Measurements from ENCODE around the gene NRXN2. TPM values are rescaled to one million over a fixed set of nuclear protein-coding genes. Genes with fewer than 3 reads are reported as not detected.

NRXN2 gene
- total and polyA plus RNA-seq, 10 of the 15 experiments (the other 5 are each of a cell fraction or from before 2014, with no cell fraction given) = 0.03 to 1.4 (median 0.23) TPM

GRCh38 chr11:64757549-64758329 is 34.7 kb upstream of the NRXN2 start (continued):
- TF ChIP-seq POLR2A (IDR thresholded peaks at IDR 0.05; ENCODE audit: low read depth, low read length) (no peak), KDM1A (IDR thresholded peaks at IDR 0.05; ENCODE audit: borderline replicate concordance) (no peak), ZNF24 (IDR thresholded peaks at IDR 0.05) (no peak), ZNF384 (IDR thresholded peaks at IDR 0.05; ENCODE audit: borderline replicate concordance, low read depth, low read length) (no peak), ZNF207 (IDR thresholded peaks at IDR 0.05; ENCODE audit: borderline replicate concordance) (no peak), STAT1 (conservative IDR thresholded peaks at IDR 0.05) (no peak)

GRCh38 chr11:64755681-64756361 is 32.8 kb upstream of the NRXN2 start:
- Histone ChIP-seq H3K9me3 (replicated peaks; ENCODE audit: control insufficient read depth, insufficient read depth, low read length) (no peaks in the 10 kb centered on the region), H3K79me2 (ENCODE audit: control insufficient read depth, insufficient read depth, low read length) (no peaks in the 10 kb centered on the region), H3K36me3 (ENCODE audit: control insufficient read depth in 2 of 2, insufficient read depth in 2 of 2, low read length in 1 of 2) (no peaks in the 10 kb centered on the region; a peak in 1 of 4 replicates), H3K27me3 (replicated peaks in 1 of 2; ENCODE audit: control insufficient read depth in 2 of 2, insufficient read depth in 2 of 2, low read length in 1 of 2) (no peaks in the 10 kb centered on the region), H3K9ac (ENCODE audit: control insufficient read depth, insufficient read depth, low read length) (no peak overlapping the region), H2AFZ (ENCODE audit: control insufficient read depth, low read depth, low read length) (no peak overlapping the region), H4K20me1 (ENCODE audit: control insufficient read depth, insufficient read depth) (no peaks in the 10 kb centered on the region), H3K4me2 (ENCODE audit: control insufficient read depth, insufficient read depth) (no peak overlapping the region), H3K27ac (ENCODE audit: control insufficient read depth, insufficient read depth) (no peak overlapping the region), H3K4me1 (ENCODE audit: control insufficient read depth, insufficient read depth, low read length) (no peaks in the 10 kb centered on the region), H3K4me3 (no peak overlapping the region)
- FAIRE-seq (no peak), DNase-seq (ENCODE audit: low read depth, low spot score) (no peak), ATAC-seq (no peak)
- in situ Hi-C loops (cut with MboI) = no loop called here
- no TSS peak for BruUV-seq (replicated peaks)
- SMC1A ChIA-PET (ENCODE audit: uncharacterized antibody, unreplicated experiment) = no interaction called here
- WGBS (ENCODE audit: insufficient coverage, insufficient replicate concordance, low lambda C conversion rate, missing lambda C conversion rate) = 41% methylated on average over 13 of the region's 13 CpGs
- POLR2A ChIA-PET = no interaction called here
- RAD21 ChIA-PET (ENCODE audit: unreplicated experiment) = interaction anchor here (0.5 kb wide), 1 partner anchor 273 kb away, joined by 3 read pairs; no protein-coding TSS in a partner anchor
- intact Hi-C loops (cut with micrococcal nuclease; ENCODE audit: unreplicated experiment) = no loop called here
- CTCF ChIA-PET = interaction anchor here (0.7 to 1.1 kb wide), 2 partner anchors 12 to 15 kb away, joined by 3 read pairs; partner anchors contain the start of gene RASGRP2
- TF ChIP-seq RCOR1 (conservative IDR thresholded peaks at IDR 0.05; ENCODE audit: low read depth, low read length) = no peak
- no peak for TF ChIP-seq STAT1 (conservative IDR thresholded peaks at IDR 0.05)
- TF ChIP-seq RELB (IDR thresholded peaks at IDR 0.05; ENCODE audit: low read depth) = no peak
- no peak for TF ChIP-seq SREBF2 (IDR thresholded peaks at IDR 0.05; ENCODE audit: low read length)
- no peak for TF ChIP-seq FOXK2 (IDR thresholded peaks at IDR 0.05)
- TF ChIP-seq PAX5 (IDR thresholded peaks at IDR 0.05; ENCODE audit: borderline replicate concordance, low read depth, low read length) = no peak
- no peak for TF ChIP-seq SUPT20H (IDR thresholded peaks at IDR 0.05; ENCODE audit: borderline replicate concordance, control insufficient read depth, low read depth, low read length)
- TF ChIP-seq RAD21 (IDR thresholded peaks at IDR 0.05; ENCODE audit: insufficient read depth, low read depth, low read length) = no peak
- TF ChIP-seq POLR2AphosphoS5 (IDR thresholded peaks at IDR 0.05; ENCODE audit: low read length) = no peak
- no peak for TF ChIP-seq TAF1 (IDR thresholded peaks at IDR 0.05; ENCODE audit: borderline replicate concordance, low read depth, low read length)
- TF ChIP-seq CBX3 (IDR thresholded peaks at IDR 0.05; ENCODE audit: borderline replicate concordance, low read depth) = no peak
- no peak for TF ChIP-seq ZNF622 (IDR thresholded peaks at IDR 0.05)
- TF ChIP-seq CHD2 (IDR thresholded peaks at IDR 0.05; ENCODE audit: borderline replicate concordance, low read depth, low read length) = no peak
- TF ChIP-seq NRF1 (conservative IDR thresholded peaks at IDR 0.05; ENCODE audit: low read depth, low read length) = no peak
- no peak for TF ChIP-seq CBX5 (IDR thresholded peaks at IDR 0.05; ENCODE audit: low read depth)
- no peak for TF ChIP-seq RELA (IDR thresholded peaks at IDR 0.05; ENCODE audit: borderline replicate concordance, partially characterized antibody)
- no peak for TF ChIP-seq TARDBP (IDR thresholded peaks at IDR 0.05; ENCODE audit: borderline replicate concordance)
